H1 (cell line): Measurements from ENCODE around the gene NRXN3. TPM values are rescaled to one million over a fixed set of nuclear protein-coding genes. Genes with fewer than 3 reads are reported as not detected.

Experiments used
- CTCF ChIA-PET: fragments of 300-600 bp; sonication (Branson Sonifier 250); formaldehyde crosslinking; loops from one replicate; lab custom pipeline; 2021; ENCODE audit not compliant: partially characterized antibody; lab: Charles Lee
- POLR2A ChIA-PET: fragments of 300-600 bp; sonication (Branson Sonifier 250); formaldehyde crosslinking; loops from one replicate; lab custom pipeline; 2021; ENCODE audit warnings: inconsistent platforms; ENCODE audit not compliant: partially characterized antibody; lab: Charles Lee
- DNase-seq, 2 experiments: peaks; one replicate each; pipeline versions ENCODE4 v3.0.0 to v3.0.0-alpha.2; 2010 to 2022; ENCODE audit warnings: low spot score in 2 of 2, low read depth in 1 of 2, mixed read lengths in 1 of 2
- FAIRE-seq: peaks from 2 replicates; lab custom pipeline; 2011; peaks lifted over from hg19 to GRCh38; lab: Jason Lieb, UNC
- H2AFZ ChIP-seq: 2 replicates; pipeline ENCODE4 v1.8.1; 2012; ENCODE audit warnings: low read length, inconsistent platforms
- H2AK5ac ChIP-seq: 2 replicates; pipeline ENCODE4 v1.6.1; 2013; ENCODE audit warnings: low read depth, low read length
- H2BK120ac ChIP-seq: replicated peaks from 2 replicates; pipeline ENCODE3; 2013; ENCODE audit warnings: low read depth, low read length, inconsistent platforms
- H2BK12ac ChIP-seq: 2 replicates; pipeline ENCODE4 v1.6.1; 2013; ENCODE audit warnings: low read depth, low read length
- H2BK15ac ChIP-seq: 2 replicates; pipeline ENCODE4 v1.6.1; 2013; ENCODE audit warnings: low read length
- H2BK20ac ChIP-seq: 2 replicates; pipeline ENCODE4 v1.6.1; 2013; ENCODE audit warnings: low read length
- H2BK5ac ChIP-seq: 2 replicates; pipeline ENCODE4 v1.6.1; 2013; ENCODE audit warnings: low read depth, low read length
- H3K14ac ChIP-seq: 2 replicates; pipeline ENCODE4 v1.6.1; 2013; ENCODE audit warnings: inconsistent platforms; ENCODE audit not compliant: insufficient read length
- H3K18ac ChIP-seq: 2 replicates; pipeline ENCODE4 v1.6.1; 2013; ENCODE audit warnings: low read length; ENCODE audit errors: extremely low read depth
- H3K23ac ChIP-seq: 2 replicates; pipeline ENCODE4 v1.6.1; 2013; ENCODE audit warnings: inconsistent platforms; ENCODE audit not compliant: insufficient read length
- H3K23me2 ChIP-seq: 2 replicates; pipeline ENCODE4 v1.6.1; 2013; ENCODE audit warnings: low read depth, low read length
- H3K27ac ChIP-seq: 2 replicates; pipeline ENCODE4 v1.6.1; 2011; ENCODE audit warnings: low read depth, low read length, inconsistent platforms
- H3K27me3 ChIP-seq, 4 experiments: replicated peaks in 1 of 4; 1 replicate in 1 of 4; 2 replicates in 3 of 4; pipeline versions ENCODE4 v1.6.1 to v1.8.1; 2011 to 2013; ENCODE audit warnings: low read length in 3 of 4, mild to moderate bottlenecking in 3 of 4, inconsistent platforms in 2 of 4, mixed read lengths in 2 of 4, moderate library complexity in 1 of 4; ENCODE audit not compliant: control insufficient read depth in 3 of 4, insufficient read depth in 3 of 4; ENCODE audit errors: extremely low read depth in 1 of 4
- H3K36me3 ChIP-seq, 4 experiments: 2 replicates each; pipeline versions ENCODE4 v1.6.1 to v1.8.1; 2011 to 2013; ENCODE audit warnings: mild to moderate bottlenecking in 4 of 4, low read length in 3 of 4, moderate library complexity in 2 of 4, control low read depth in 1 of 4, inconsistent platforms in 1 of 4; ENCODE audit not compliant: insufficient read depth in 4 of 4, control insufficient read depth in 2 of 4
- H3K4ac ChIP-seq: replicated peaks from 2 replicates; pipeline ENCODE3; 2013; ENCODE audit warnings: low read length, low read depth, mixed read lengths, inconsistent platforms; ENCODE audit not compliant: insufficient read length
- H3K4me1 ChIP-seq, 4 experiments: replicated peaks in 1 of 4; 1 replicate in 1 of 4; 2 replicates in 3 of 4; pipeline versions ENCODE4 v1.6.1 to v1.8.1; 2011 to 2013; ENCODE audit warnings: low read length in 3 of 4, inconsistent platforms in 2 of 4, mixed read lengths in 1 of 4; ENCODE audit not compliant: insufficient read depth in 4 of 4, control insufficient read depth in 3 of 4
- H3K4me2 ChIP-seq, 2 experiments: 2 replicates each; pipeline versions ENCODE4 v1.6.1 to v1.8.1; 2011 to 2013; ENCODE audit warnings: low read depth in 2 of 2, low read length in 2 of 2, control low read depth in 1 of 2, inconsistent platforms in 1 of 2, mild to moderate bottlenecking in 1 of 2; ENCODE audit not compliant: insufficient read depth in 1 of 2
- H3K4me3 ChIP-seq, 4 experiments: fragments of 200-600, 300-600 bp in 1 of 4; sonication (generic), shearing (Covaris generic), sonication (Bioruptor Twin) in 1 of 4; 2 replicates each; pipeline versions ENCODE4 v1.5.1 to v1.8.1; 2011 to 2016; ENCODE audit warnings: low read length in 4 of 4, low read depth in 3 of 4, control low read depth in 2 of 4, inconsistent platforms in 2 of 4, mild to moderate bottlenecking in 2 of 4, mixed read lengths in 1 of 4, moderate library complexity in 1 of 4; ENCODE audit not compliant: insufficient read depth in 2 of 4; ENCODE audit errors: extremely low read depth in 1 of 4
- H3K56ac ChIP-seq: replicated peaks from 2 replicates; pipeline ENCODE3; 2013; ENCODE audit warnings: low read depth, mild to moderate bottlenecking, mixed read lengths, low read length, inconsistent platforms; ENCODE audit not compliant: insufficient read length
- H3K79me1 ChIP-seq: 2 replicates; pipeline ENCODE4 v1.6.1; 2013; ENCODE audit warnings: low read depth, low read length, control low read depth
- H3K79me2 ChIP-seq, 2 experiments: 2 replicates each; pipeline versions ENCODE4 v1.6.1 to v1.8.1; 2012 to 2013; ENCODE audit warnings: low read length in 2 of 2, mild to moderate bottlenecking in 2 of 2, inconsistent platforms in 1 of 2; ENCODE audit not compliant: insufficient read depth in 2 of 2, control insufficient read depth in 1 of 2
- H3K9ac ChIP-seq, 4 experiments: replicated peaks in 1 of 4; 1 replicate in 1 of 4; 2 replicates in 3 of 4; pipeline versions ENCODE4 v1.6.1 to v1.8.1; 2011 to 2013; ENCODE audit warnings: low read depth in 3 of 4, low read length in 3 of 4, control low read depth in 2 of 4, mild to moderate bottlenecking in 2 of 4, moderate library complexity in 2 of 4, inconsistent platforms in 1 of 4; ENCODE audit errors: extremely low read depth in 1 of 4
- H3K9me3 ChIP-seq, 2 experiments: 2 replicates each; pipeline versions ENCODE4 v1.6.1 to v1.8.1; 2012 to 2013; ENCODE audit warnings: mild to moderate bottlenecking in 2 of 2, moderate library complexity in 2 of 2, control low read depth in 1 of 2, inconsistent platforms in 1 of 2, low read depth in 1 of 2, low read length in 1 of 2, mixed read lengths in 1 of 2; ENCODE audit not compliant: insufficient read depth in 2 of 2
- H4K20me1 ChIP-seq, 2 experiments: replicated peaks in 1 of 2; 2 replicates each; pipeline versions ENCODE3 to v1.8.1; 2011 to 2013; ENCODE audit warnings: inconsistent platforms in 2 of 2, low read length in 2 of 2, mild to moderate bottlenecking in 1 of 2; ENCODE audit not compliant: insufficient read depth in 2 of 2, control insufficient read depth in 1 of 2
- H4K5ac ChIP-seq: 2 replicates; pipeline ENCODE4 v1.6.1; 2013; ENCODE audit warnings: low read length, low read depth, mixed read lengths, inconsistent platforms; ENCODE audit not compliant: insufficient read length
- H4K8ac ChIP-seq: 2 replicates; pipeline ENCODE4 v1.8.0; 2013; ENCODE audit warnings: mild to moderate bottlenecking, moderate library complexity, low read length, inconsistent platforms; ENCODE audit not compliant: insufficient read depth; ENCODE audit errors: extremely low read depth
- H4K91ac ChIP-seq: replicated peaks from 2 replicates; pipeline ENCODE3; 2013; ENCODE audit warnings: low read length, mixed read lengths, inconsistent platforms; ENCODE audit not compliant: insufficient read length
- ATF2 ChIP-seq: IDR thresholded peaks from 2 replicates; pipeline ENCODE4 v1.6.1; 2012; ENCODE audit warnings: low read length, inconsistent platforms
- CEBPB ChIP-seq: IDR thresholded peaks from 2 replicates; pipeline ENCODE4 v1.6.1; 2012; ENCODE audit warnings: low read depth, low read length
- CHD1 ChIP-seq: IDR thresholded peaks from 2 replicates; pipeline ENCODE4 v1.6.1; 2012; ENCODE audit warnings: low read depth, low read length, improper control_type of control experiment
- E2F6 ChIP-seq: IDR thresholded peaks from 2 replicates; pipeline ENCODE4 v1.6.1; 2012; ENCODE audit warnings: inconsistent platforms
- JUND ChIP-seq: IDR thresholded peaks from 2 replicates; pipeline ENCODE4 v1.6.1; 2011; ENCODE audit warnings: mild to moderate bottlenecking, improper control_type of control experiment, low read length
- SIN3A ChIP-seq, 2 experiments: IDR thresholded peaks in 1 of 2; conservative IDR thresholded peaks in 1 of 2; 2 replicates each; pipeline ENCODE4 v1.6.1; 2011 to 2012; ENCODE audit warnings: low read length in 2 of 2, improper control_type of control experiment in 1 of 2, low read depth in 1 of 2, mild to moderate bottlenecking in 1 of 2
- TBP ChIP-seq: IDR thresholded peaks from 2 replicates; pipeline ENCODE4 v1.6.1; 2011; ENCODE audit warnings: low read depth, low read length, improper control_type of control experiment
- TCF12 ChIP-seq: IDR thresholded peaks from 2 replicates; pipeline ENCODE4 v1.6.1; 2011; ENCODE audit warnings: low read depth, mild to moderate bottlenecking, low read length
- TEAD4 ChIP-seq: IDR thresholded peaks from 2 replicates; pipeline ENCODE4 v1.6.1; 2012; ENCODE audit warnings: low read depth, low read length, inconsistent platforms, mixed read lengths
- USF2 ChIP-seq: IDR thresholded peaks from 2 replicates; pipeline ENCODE4 v1.6.1; 2011; ENCODE audit warnings: low read length, improper control_type of control experiment
- WGBS, 2 experiments: shearing (Covaris generic) in 1 of 2; methylation state at CpG; one replicate each; pipeline versions ENCODE4 v1.1.6 to v1.1.7; 2013 to 2015; ENCODE audit warnings: low lambda C conversion rate in 2 of 2, mixed read lengths in 2 of 2, inconsistent platforms in 1 of 2, low coverage in 1 of 2, missing lambda C conversion rate in 1 of 2; ENCODE audit not compliant: insufficient replicate concordance in 2 of 2, insufficient coverage in 1 of 2, insufficient read length in 1 of 2; ENCODE audit errors: extremely low coverage in 1 of 2, missing lambda C conversion rate in 1 of 2; 5-methylcytosine and 5-hydroxymethylcytosine counted together
- polyA plus RNA-seq, 7 experiments: library from polyadenylated mRNA; depleted of rRNA in 3 of 7; stranded (reverse) in 5 of 7; unstranded in 2 of 7; fragments of >200 nt in 5 of 7; fragments of 200-250 nt in 2 of 7; gene quantifications; 1 replicate in 5 of 7; 2 replicates in 1 of 7; 4 replicates in 1 of 7; pipeline versions ENCODE4 v1.2.1 to v1.2.3, GENCODE V29; 2011 to 2013; ENCODE audit warnings: missing spikeins in 2 of 7, mixed read lengths in 2 of 7
- total RNA-seq: library from RNA; stranded (reverse); fragmentation: NEBNext Ultra II Directional; extraction: Animal tissue kit (Norgen Biotek cat#: 25700); gene quantifications from 2 replicates; pipeline ENCODE4 v1.2.1, GENCODE V29; 2021

Gene NRXN3
- total and polyA plus RNA-seq, 2 of the 8 experiments (the other 6 are each of a cell fraction or from before 2014, with no cell fraction given): 2.6 to 4.1 TPM

- CTCF ChIA-PET: interaction anchor here (1.0 to 6.1 kb wide), 2 partner anchors 9 to 16 kb away, joined by 3 to 37 read pairs; no protein-coding TSS in a partner anchor
- H3K56ac ChIP-seq: no peak overlapping the region
- H3K4me2 ChIP-seq: no peak overlapping the region
- no peaks in the 10 kb centered on the region for H3K9me3 ChIP-seq
- DNase-seq: no peak
- 95% methylated on average over 3 of the region's 3 CpGs; no CpG with 5 or more reads in 1 of the 2 experiments for WGBS, 2 experiments
- H3K14ac ChIP-seq: no peak overlapping the region
- H3K18ac ChIP-seq: no peak overlapping the region
- H3K4ac ChIP-seq: no peak overlapping the region
- H3K36me3 ChIP-seq: no peaks in the 10 kb centered on the region
- no peak for TF ChIP-seq JUND
- no peak for TF ChIP-seq TCF12
- TF ChIP-seq CHD1: no peak
- no peak for TF ChIP-seq TBP
- TF ChIP-seq ATF2: no peak
- no peak for TF ChIP-seq E2F6
- no peak for TF ChIP-seq CEBPB
- TF ChIP-seq SIN3A (conservative IDR thresholded peaks at IDR 0.05 in 1 of 2, IDR thresholded peaks at IDR 0.05 in 1 of 2; ENCODE audit: low read depth in 1 of 2, low read length in 2 of 2): no peak
- no peak for TF ChIP-seq TEAD4
- TF ChIP-seq USF2: no peak
- TF ChIP-seq, all 59 proteins: peak for 0
- Histone ChIP-seq H2AFZ (no peak overlapping the region), H2BK12ac (no peak overlapping the region), H4K20me1 (no peaks in the 10 kb centered on the region), H4K5ac (no peak overlapping the region), H4K8ac (no peak overlapping the region), H4K91ac (no peak overlapping the region), H3K9ac (no peak overlapping the region), H2BK120ac (no peak overlapping the region), H2BK5ac (no peak overlapping the region), H3K79me2 (no peaks in the 10 kb centered on the region), H3K27me3 (no peaks in the 10 kb centered on the region), H3K23ac (no peak overlapping the region), H3K27ac (no peak overlapping the region), H3K79me1 (no peaks in the 10 kb centered on the region), H3K4me1 (no peaks in the 10 kb centered on the region), H2AK5ac (no peak overlapping the region), H3K23me2 (no peaks in the 10 kb centered on the region), H3K4me3 (no peak overlapping the region), H2BK15ac (no peak overlapping the region), H2BK20ac (no peak overlapping the region)
- no peak for FAIRE-seq
- POLR2A ChIA-PET: no interaction called here
Measured at GRCh38 chr14:78950649-78951048, 780.5 kb downstream of the NRXN3 start.
